Epithelial cell of esophagus (primary cell): Measurements from ENCODE around the gene SEC24B.
"Not testable (repeated sequence)": the region's sequence is repeated elsewhere in the genome, so short reads cannot be mapped to it uniquely, and the experiment has no call there.

Experiments
- DNase-seq: peaks from one replicate; pipeline ENCODE4 v3.0.0; 2010; ENCODE audit warnings: low read depth
- H3K4me3 ChIP-seq: 2 replicates; pipeline ENCODE4 v1.5.1; 2011; ENCODE audit warnings: mild to moderate bottlenecking, low read length, control low read depth
- CTCF ChIP-seq: IDR thresholded peaks from 2 replicates; pipeline ENCODE4 v1.5.1; 2011; ENCODE audit warnings: low read depth, mild to moderate bottlenecking, low read length, control low read depth, inconsistent platforms; ENCODE audit not compliant: insufficient read depth; ENCODE audit errors: missing control alignments

The SEC24B gene

GRCh38 chr4:109574443-109574850 is 140.8 kb downstream of the SEC24B start:
- TF ChIP-seq CTCF = peak; percentile 49
- H3K4me3 ChIP-seq = no peak overlapping the region
- peak; percentile 51 for DNase-seq

- no peak for DNase-seq
- no peak overlapping the region for H3K4me3 ChIP-seq
- no peak for TF ChIP-seq CTCF
Observed at GRCh38 chr4:109574931-109575804, 141.6 kb downstream of the SEC24B start.

- TF ChIP-seq CTCF = no peak
- H3K4me3 ChIP-seq = no peak overlapping the region
- no peak for DNase-seq
Observed at GRCh38 chr4:109576462-109576861, 142.8 kb downstream of the SEC24B start.

- no peak overlapping the region for H3K4me3 ChIP-seq
- DNase-seq = no peak
- no peak for TF ChIP-seq CTCF
Observed at GRCh38 chr4:109578846-109579245, 145.2 kb downstream of the SEC24B start.

GRCh38 chr4:109579997-109580396 is 146.4 kb downstream of the SEC24B start:
- H3K4me3 ChIP-seq, DNase-seq: not testable (repeated sequence)

- no peak overlapping the region for H3K4me3 ChIP-seq
- no peak for TF ChIP-seq CTCF
- peak; percentile 68 for DNase-seq
Observed at GRCh38 chr4:109588176-109588575, 154.6 kb downstream of the SEC24B start.

- no peak overlapping the region for H3K4me3 ChIP-seq
- DNase-seq = peak; percentile 91
- TF ChIP-seq CTCF = no peak
Observed at GRCh38 chr4:109589119-109589518, 155.5 kb downstream of the SEC24B start.
